ENCODE results near the gene CHRM2. TPM values are rescaled to one million over a fixed set of nuclear protein-coding genes. Genes with fewer than 3 reads are reported as not detected.

The CHRM2 gene
- total and polyA plus RNA-seq, 9 of the 15 experiments (the other 6 are each of a cell fraction or from before 2014, with no cell fraction given), result not detected

DNA sequence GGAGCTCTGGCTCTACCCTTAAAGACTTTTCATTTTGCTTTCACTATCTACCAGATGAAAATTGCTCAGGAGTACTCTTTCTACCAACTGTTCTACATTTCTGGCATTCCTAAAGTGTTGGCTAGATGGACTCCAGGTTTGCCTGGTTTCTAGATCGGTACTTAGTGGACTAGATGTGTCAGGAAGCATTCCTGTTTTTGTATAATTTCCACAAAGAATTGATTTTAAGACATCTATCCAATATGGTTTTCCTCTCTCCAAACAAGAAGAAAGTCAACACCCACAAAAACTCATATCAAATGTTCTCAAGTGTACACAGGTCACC, 157.7 kb downstream of the CHRM2 start (continued):
- TF ChIP-seq, protein P1, sequence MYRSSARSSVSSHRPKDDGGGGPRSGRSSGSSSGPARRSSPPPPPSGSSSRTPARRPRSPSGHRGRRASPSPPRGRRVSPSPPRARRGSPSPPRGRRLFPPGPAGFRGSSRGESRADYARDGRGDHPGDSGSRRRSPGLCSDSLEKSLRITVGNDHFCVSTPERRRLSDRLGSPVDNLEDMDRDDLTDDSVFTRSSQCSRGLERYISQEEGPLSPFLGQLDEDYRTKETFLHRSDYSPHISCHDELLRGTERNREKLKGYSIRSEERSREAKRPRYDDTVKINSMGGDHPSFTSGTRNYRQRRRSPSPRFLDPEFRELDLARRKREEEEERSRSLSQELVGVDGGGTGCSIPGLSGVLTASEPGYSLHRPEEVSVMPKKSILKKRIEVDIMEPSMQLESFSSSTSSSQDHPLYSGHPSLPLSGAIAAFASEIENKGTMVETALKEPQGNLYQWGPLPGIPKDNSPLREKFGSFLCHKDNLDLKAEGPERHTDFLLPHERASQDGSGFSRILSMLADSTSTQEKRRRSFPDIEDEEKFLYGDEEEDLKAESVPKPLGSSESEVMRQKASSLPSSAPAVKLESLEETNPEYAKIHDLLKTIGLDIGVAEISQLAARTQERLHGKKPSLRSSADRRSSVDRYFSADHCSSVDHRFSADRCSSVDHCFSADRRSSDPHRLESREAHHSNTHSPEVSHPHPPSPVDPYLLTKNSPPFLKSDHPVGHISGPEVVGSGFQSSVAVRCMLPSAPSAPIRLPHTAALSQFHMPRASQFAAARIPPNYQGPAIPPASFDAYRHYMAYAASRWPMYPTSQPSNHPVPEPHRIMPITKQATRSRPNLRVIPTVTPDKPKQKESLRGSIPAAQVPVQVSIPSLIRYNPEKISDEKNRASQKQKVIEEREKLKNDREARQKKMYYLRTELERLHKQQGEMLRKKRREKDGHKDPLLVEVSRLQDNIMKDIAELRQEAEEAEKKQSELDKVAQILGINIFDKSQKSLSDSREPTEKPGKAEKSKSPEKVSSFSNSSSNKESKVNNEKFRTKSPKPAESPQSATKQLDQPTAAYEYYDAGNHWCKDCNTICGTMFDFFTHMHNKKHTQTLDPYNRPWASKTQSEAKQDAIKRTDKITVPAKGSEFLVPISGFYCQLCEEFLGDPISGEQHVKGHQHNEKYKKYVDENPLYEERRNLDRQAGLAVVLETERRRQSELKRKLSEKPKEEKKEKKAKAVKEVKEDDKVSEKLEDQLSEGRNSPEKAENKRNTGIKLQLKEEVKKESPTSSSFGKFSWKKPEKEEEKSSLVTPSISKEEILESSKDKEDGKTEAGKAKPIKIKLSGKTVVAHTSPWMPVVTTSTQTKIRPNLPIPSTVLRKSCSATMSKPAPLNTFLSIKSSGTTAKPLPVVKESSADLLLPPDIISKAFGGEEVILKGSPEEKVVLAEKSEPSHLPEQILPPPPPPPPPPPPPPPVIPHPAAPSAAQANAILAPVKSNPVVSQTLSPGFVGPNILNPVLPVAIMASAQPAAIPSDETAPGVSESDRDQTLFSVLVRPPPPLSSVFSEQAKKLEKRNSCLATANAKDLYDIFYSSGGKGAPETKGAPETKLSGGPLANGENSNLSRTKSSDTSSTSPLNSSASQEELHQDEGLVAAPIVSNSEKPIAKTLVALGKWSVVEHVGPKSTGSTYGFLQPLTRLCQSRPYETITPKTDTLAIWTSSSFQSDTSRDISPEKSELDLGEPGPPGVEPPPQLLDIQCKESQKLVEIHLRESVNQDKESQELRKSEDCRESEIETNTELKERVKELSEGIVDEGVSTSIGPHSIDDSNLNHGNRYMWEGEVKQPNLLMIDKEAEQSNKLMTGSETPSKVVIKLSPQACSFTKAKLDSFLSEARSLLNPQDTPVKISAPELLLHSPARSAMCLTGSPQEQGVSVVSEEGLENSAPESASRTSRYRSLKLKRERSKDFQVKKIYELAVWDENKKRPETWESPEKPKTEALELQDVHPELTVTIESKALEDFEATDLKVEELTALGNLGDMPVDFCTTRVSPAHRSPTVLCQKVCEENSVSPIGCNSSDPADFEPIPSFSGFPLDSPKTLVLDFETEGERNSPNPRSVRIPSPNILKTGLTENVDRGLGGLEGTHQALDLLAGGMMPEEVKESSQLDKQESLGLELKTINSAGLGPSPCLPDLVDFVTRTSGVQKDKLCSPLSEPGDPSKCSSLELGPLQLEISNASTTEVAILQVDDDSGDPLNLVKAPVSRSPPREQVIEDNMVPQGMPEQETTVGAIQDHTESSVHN (IDR thresholded peaks at IDR 0.05; ENCODE audit: borderline replicate concordance in 1 of 2, low read depth in 1 of 2), result no peak
- TF ChIP-seq ZFP30 (CRISPR knock-in tag; IDR thresholded peaks at IDR 0.05; ENCODE audit: borderline replicate concordance) (no peak), SRSF3 (IDR thresholded peaks at IDR 0.05; ENCODE audit: insufficient read depth, low read length) (no peak), KAT8 (IDR thresholded peaks at IDR 0.05; ENCODE audit: low read depth) (no peak), SMARCC2 (IDR thresholded peaks at IDR 0.05; ENCODE audit: low read depth) (no peak), CBFB (CRISPR knock-in tag; IDR thresholded peaks at IDR 0.05) (no peak)

All from K562 (cell line).